Astrocyte (in vitro differentiated cells and primary cell): ENCODE measurements around the gene ZC3H12C.

ENCODE experiments used
- EZH2 ChIP-seq: IDR thresholded peaks from 2 replicates; pipeline ENCODE4 v1.6.1; 2012; ENCODE audit warnings: mild to moderate bottlenecking, low read length, inconsistent platforms; ENCODE audit not compliant: insufficient read depth
- TF ChIP-seq, protein P1 (sequence below): IDR thresholded peaks from 2 replicates; pipeline ENCODE4 v1.5.1; 2011; ENCODE audit warnings: low read depth, mild to moderate bottlenecking, inconsistent platforms, low read length, moderate library complexity; ENCODE audit not compliant: insufficient read depth

DNA sequence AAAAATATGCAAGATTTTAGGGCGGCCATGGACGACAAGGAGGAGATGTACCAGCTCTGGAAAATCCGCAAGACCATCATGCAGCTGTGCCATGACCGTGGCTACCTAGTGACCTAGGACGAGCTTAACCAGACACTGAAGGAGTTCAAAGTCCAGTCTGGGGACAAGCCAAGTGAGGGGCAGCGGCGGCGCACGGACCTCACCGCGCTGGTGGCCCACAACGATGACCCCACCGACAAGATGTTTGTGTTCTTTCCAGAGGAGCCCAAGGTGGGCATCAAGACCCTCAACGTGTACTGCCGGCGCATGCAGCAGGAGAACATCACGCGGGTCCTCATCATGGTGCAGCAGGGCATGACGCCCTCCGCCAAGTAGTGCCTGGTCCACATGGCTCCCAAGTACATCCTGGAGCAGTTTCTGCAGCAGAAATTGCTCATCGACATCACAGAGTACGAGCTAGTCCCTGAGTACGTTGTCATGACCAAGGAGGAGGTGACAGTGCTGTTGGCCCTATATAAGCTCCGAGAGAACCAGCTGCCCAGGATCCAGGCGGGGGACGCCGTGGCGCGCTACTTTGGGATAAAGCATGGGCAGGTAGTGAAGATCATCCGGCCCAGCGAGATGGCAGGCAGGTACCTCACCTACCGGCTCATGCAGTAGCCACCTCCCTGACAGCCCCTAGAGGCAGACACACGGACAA, 43.5 kb upstream of the ZC3H12C start:
- TF ChIP-seq EZH2: no peak
- TF ChIP-seq, protein P1, sequence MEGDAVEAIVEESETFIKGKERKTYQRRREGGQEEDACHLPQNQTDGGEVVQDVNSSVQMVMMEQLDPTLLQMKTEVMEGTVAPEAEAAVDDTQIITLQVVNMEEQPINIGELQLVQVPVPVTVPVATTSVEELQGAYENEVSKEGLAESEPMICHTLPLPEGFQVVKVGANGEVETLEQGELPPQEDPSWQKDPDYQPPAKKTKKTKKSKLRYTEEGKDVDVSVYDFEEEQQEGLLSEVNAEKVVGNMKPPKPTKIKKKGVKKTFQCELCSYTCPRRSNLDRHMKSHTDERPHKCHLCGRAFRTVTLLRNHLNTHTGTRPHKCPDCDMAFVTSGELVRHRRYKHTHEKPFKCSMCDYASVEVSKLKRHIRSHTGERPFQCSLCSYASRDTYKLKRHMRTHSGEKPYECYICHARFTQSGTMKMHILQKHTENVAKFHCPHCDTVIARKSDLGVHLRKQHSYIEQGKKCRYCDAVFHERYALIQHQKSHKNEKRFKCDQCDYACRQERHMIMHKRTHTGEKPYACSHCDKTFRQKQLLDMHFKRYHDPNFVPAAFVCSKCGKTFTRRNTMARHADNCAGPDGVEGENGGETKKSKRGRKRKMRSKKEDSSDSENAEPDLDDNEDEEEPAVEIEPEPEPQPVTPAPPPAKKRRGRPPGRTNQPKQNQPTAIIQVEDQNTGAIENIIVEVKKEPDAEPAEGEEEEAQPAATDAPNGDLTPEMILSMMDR: no peak
